Lung (tissue), 12 donors: ENCODE results near the gene SCAMP1. TPM values are rescaled to one million over a fixed set of nuclear protein-coding genes. Genes with fewer than 3 reads are reported as not detected.

Experiments
- ATAC-seq: fragments of 200-7000 bp; cut with Tn5 transposase; one replicate; pipeline ENCODE4 v1.9.1; 2020; ENCODE audit warnings: moderate number of reproducible peaks; ENCODE audit not compliant: insufficient read depth, low FRiP score
- DNase-seq, 3 donors: peaks; one replicate each; pipeline ENCODE4 v3.0.0-alpha.2; 2013 to 2017
- H3K27ac ChIP-seq, 2 donors: one replicate each; pipeline ENCODE4 v1.5.1; 2013; ENCODE audit warnings: mild to moderate bottlenecking in 2 of 2, moderate library complexity in 2 of 2, control low read depth in 1 of 2, inconsistent platforms in 1 of 2, low read depth in 1 of 2, low read length in 1 of 2
- H3K27me3 ChIP-seq, 3 donors: one replicate each; pipeline ENCODE4 v1.5.1; 2013; ENCODE audit warnings: low read length in 2 of 3; ENCODE audit not compliant: control insufficient read depth in 3 of 3, insufficient read depth in 3 of 3
- H3K36me3 ChIP-seq, 4 donors: one replicate each; pipeline ENCODE4 v1.5.1; 2013; ENCODE audit warnings: low read length in 4 of 4, mild to moderate bottlenecking in 1 of 4, moderate library complexity in 1 of 4; ENCODE audit not compliant: control insufficient read depth in 4 of 4, insufficient read depth in 4 of 4
- H3K4me1 ChIP-seq, 5 donors: one replicate each; pipeline ENCODE4 v1.5.1; 2013; ENCODE audit warnings: low read length in 5 of 5, mild to moderate bottlenecking in 2 of 5, moderate library complexity in 1 of 5; ENCODE audit not compliant: control insufficient read depth in 5 of 5, insufficient read depth in 5 of 5
- H3K4me3 ChIP-seq: one replicate; pipeline ENCODE4 v1.5.1; 2013; ENCODE audit warnings: mild to moderate bottlenecking, control low read depth, moderate library complexity
- H3K9ac ChIP-seq, 2 donors: one replicate each; pipeline ENCODE4 v1.5.1; 2013; ENCODE audit warnings: low read length in 2 of 2, control low read depth in 1 of 2; ENCODE audit not compliant: insufficient read depth in 1 of 2
- H3K9me3 ChIP-seq, 4 donors: one replicate each; pipeline ENCODE4 v1.5.1; 2013; ENCODE audit warnings: low read length in 3 of 4, mild to moderate bottlenecking in 1 of 4, moderate library complexity in 1 of 4; ENCODE audit not compliant: control insufficient read depth in 4 of 4, insufficient read depth in 3 of 4
- CTCF ChIP-seq: IDR thresholded peaks from 2 replicates; pipeline ENCODE4 v1.5.1; 2012; ENCODE audit warnings: mild to moderate bottlenecking; ENCODE audit errors: control extremely low read depth, extremely low read depth
- WGBS, 2 donors: extraction: QIAGEN DNeasy Blood & Tissue Kit; methylation state at CpG; one replicate each; pipeline ENCODE4 v1.1.7; 2013; 5-methylcytosine and 5-hydroxymethylcytosine counted together
- polyA plus RNA-seq, 2 donors: library from polyadenylated mRNA; stranded (reverse); fragments of 200-250 nt; gene quantifications; one replicate each; pipeline ENCODE4 v1.2.1, GENCODE V29; 2013
- total RNA-seq, 2 donors: library from RNA; depleted of rRNA in 1 of 2; stranded (reverse); fragments of >200 nt in 1 of 2; gene quantifications; one replicate each; pipeline ENCODE4 v1.2.1, GENCODE V29; 2014 to 2021
- donor health status: control.
- donor health status: control.
- donor health status: Bipolar disorder and iron deficiency.
- donor health status: healthy.
- donor health status: DM: yes; HTN: yes; CAD: no.

The SCAMP1 gene
- total and polyA plus RNA-seq, 4 donors, result 7.7 to 45.8 (median 16.9) TPM

DNA sequence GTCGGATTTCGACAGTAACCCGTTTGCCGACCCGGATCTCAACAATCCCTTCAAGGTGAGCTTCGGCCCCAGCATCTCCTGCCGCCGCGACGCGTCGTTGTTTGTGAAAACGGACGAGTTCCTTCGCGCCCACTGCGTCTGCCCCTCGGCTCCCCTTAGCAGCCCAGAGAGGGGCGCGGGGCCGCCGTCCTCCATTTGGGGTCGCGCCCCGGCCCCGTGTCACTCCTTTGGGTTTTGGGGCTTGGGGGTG is 182 bp downstream of the SCAMP1 start:
- TF ChIP-seq CTCF, result no peak
- Histone ChIP-seq H3K36me3 (peaks cover 0 to 3% (median 0%) of the 10 kb centered on the region in 4 donors), H3K27ac (peak overlapping the region; percentile 34 to 98), H3K9ac (peak overlapping the region; percentile 88 to 89), H3K4me1 (peaks cover 0 to 17% (median 4%) of the 10 kb centered on the region in 5 donors), H3K4me3 (peak overlapping the region; percentile 73), H3K27me3 (no peaks in the 10 kb centered on the region), H3K9me3 (no peaks in the 10 kb centered on the region)
- 0 to 1% methylated on average over 26 of the region's 26 CpGs for WGBS, 2 donors
- peak in 1 of 3 donors; percentile 25 for DNase-seq
- peak; percentile 0 for ATAC-seq

- Histone ChIP-seq H3K36me3 (peaks cover 0 to 3% (median 0%) of the 10 kb centered on the region in 4 donors), H3K4me1 (peaks cover 0 to 17% (median 4%) of the 10 kb centered on the region in 5 donors), H3K27me3 (no peaks in the 10 kb centered on the region), H3K4me3 (peak overlapping the region; percentile 73), H3K9me3 (no peaks in the 10 kb centered on the region), H3K9ac (peak overlapping the region; percentile 88 to 89), H3K27ac (peak overlapping the region; percentile 34 to 98)
- WGBS, 2 donors, result 0% methylated on average over 36 of the region's 36 CpGs
- no peak for TF ChIP-seq CTCF
- ATAC-seq (peak; percentile 21), DNase-seq (peak; percentile 60 to 80 (median 78))
These were observed 660 bp downstream of the SCAMP1 start for GRCh38 chr5:78360924-78361630.

DNA sequence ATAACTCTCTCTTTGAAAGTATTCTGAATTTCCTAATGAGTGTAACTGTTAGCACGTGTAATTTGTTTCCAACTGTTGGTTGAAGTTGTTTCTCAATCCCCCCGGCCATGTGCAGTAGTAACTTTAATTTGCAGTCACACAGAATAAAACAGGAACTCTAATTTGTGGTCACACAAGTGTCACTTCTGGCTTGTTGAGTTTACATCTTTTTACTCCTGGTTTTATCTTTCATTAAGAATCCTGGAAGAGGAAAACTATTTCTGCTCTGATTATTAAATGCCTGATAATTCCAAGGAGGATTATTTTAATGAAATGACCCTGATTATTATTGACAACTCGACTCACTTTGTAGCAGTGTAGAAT is 1.2 kb downstream of the SCAMP1 start:
- Histone ChIP-seq H3K27me3 (no peaks in the 10 kb centered on the region), H3K36me3 (peaks cover 0 to 3% (median 0%) of the 10 kb centered on the region in 4 donors), H3K4me1 (peaks cover 0 to 17% (median 4%) of the 10 kb centered on the region in 5 donors), H3K9me3 (no peaks in the 10 kb centered on the region), H3K27ac (peak overlapping the region in 1 of 2 donors; percentile 33), H3K4me3 (no peak overlapping the region), H3K9ac (peak overlapping the region; percentile 42 to 88)
- TF ChIP-seq CTCF, result no peak
- 8 to 10% methylated on average over 3 of the region's 3 CpGs for WGBS, 2 donors
- DNase-seq (no peak), ATAC-seq (no peak)

DNA sequence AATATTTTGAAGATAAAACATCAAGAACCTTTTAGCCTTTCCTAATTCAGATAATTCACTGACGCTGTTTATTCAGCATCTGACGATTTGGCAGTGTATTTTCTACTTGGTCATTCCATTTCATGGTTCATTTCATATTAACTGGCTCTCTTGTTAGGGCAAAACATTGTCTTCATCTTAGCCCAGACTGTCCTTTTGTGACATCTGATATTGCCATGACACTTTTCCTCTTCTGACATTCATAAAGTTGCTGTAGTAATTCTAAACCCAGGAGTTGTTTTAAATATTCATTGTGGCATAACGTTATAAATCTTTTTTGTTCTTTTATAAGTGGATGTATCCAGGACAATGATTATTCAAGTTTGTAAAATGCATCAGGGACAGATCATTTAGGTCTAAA is 1.8 kb downstream of the SCAMP1 start:
- Histone ChIP-seq H3K27ac (no peak overlapping the region), H3K4me3 (no peak overlapping the region), H3K27me3 (no peaks in the 10 kb centered on the region), H3K9ac (no peak overlapping the region), H3K4me1 (peaks cover 0 to 17% (median 5%) of the 10 kb centered on the region in 5 donors), H3K36me3 (no peaks in the 10 kb centered on the region), H3K9me3 (no peaks in the 10 kb centered on the region)
- ATAC-seq (no peak), DNase-seq (no peak)
- TF ChIP-seq CTCF, result no peak
- 57 to 75% methylated on average over 3 of the region's 3 CpGs for WGBS, 2 donors
